HFF-Myc (cell line): ENCODE measurements around the gene RNF213.

Experiments used
- DNase-seq: peaks from one replicate; pipeline ENCODE4 v3.0.0-alpha.2; 2011; ENCODE audit warnings: low read depth; ENCODE audit errors: extremely low read depth
- H3K4me3 ChIP-seq: replicated peaks from 2 replicates; pipeline ENCODE4 v1.5.1; 2011; ENCODE audit warnings: low read depth, mild to moderate bottlenecking, control low read depth, low read length
- CTCF ChIP-seq: IDR thresholded peaks from 2 replicates; pipeline ENCODE4 v1.5.1; 2012; ENCODE audit warnings: mild to moderate bottlenecking, low read depth, low read length, control low read depth; ENCODE audit errors: missing control alignments

The RNF213 gene

GRCh38 chr17:80384078-80384960 is 123.7 kb downstream of the RNF213 start:
- no peak overlapping the region for H3K4me3 ChIP-seq
- no peak for DNase-seq

GRCh38 chr17:80385046-80385445 is 124.4 kb downstream of the RNF213 start:
- no peak for DNase-seq
- no peak for TF ChIP-seq CTCF
- no peak overlapping the region for H3K4me3 ChIP-seq

More at GRCh38 chr17:80384078-80384960, 123.7 kb downstream of the RNF213 start:
- TF ChIP-seq CTCF, result no peak

GRCh38 chr17:80386341-80386740 is 125.7 kb downstream of the RNF213 start:
- no peak for DNase-seq
- TF ChIP-seq CTCF, result no peak
- no peak overlapping the region for H3K4me3 ChIP-seq

GRCh38 chr17:80387071-80387470 is 126.4 kb downstream of the RNF213 start:
- TF ChIP-seq CTCF, result no peak
- DNase-seq, result no peak
- H3K4me3 ChIP-seq, result no peak overlapping the region

GRCh38 chr17:80388175-80388574 is 127.5 kb downstream of the RNF213 start:
- no peak for DNase-seq
- TF ChIP-seq CTCF, result no peak
- no peak overlapping the region for H3K4me3 ChIP-seq

- no peak overlapping the region for H3K4me3 ChIP-seq
- no peak for DNase-seq
- TF ChIP-seq CTCF, result no peak
Measured at GRCh38 chr17:80388601-80389000, 127.9 kb downstream of the RNF213 start.
